ENCODE data around the gene MTCL3.

The MTCL3 gene

GRCh38 chr6:127457456-127458064, 61.6 kb downstream of the MTCL3 start:
- TF ChIP-seq TAF1 (IDR thresholded peaks at IDR 0.05; ENCODE audit: low read depth) = no peak
- TF ChIP-seq RAD21 (IDR thresholded peaks at IDR 0.05; ENCODE audit: low read depth) = no peak
- no peak for TF ChIP-seq ZBTB7A (IDR thresholded peaks at IDR 0.05; ENCODE audit: low read depth)
- TF ChIP-seq NFIC (IDR thresholded peaks at IDR 0.05) = no peak
- no peak for TF ChIP-seq YY1 (IDR thresholded peaks at IDR 0.05; ENCODE audit: low read depth)
- no peak for TF ChIP-seq CEBPB (IDR thresholded peaks at IDR 0.05)
- no peak for TF ChIP-seq CREB1 (IDR thresholded peaks at IDR 0.05; ENCODE audit: low read depth)

DNA sequence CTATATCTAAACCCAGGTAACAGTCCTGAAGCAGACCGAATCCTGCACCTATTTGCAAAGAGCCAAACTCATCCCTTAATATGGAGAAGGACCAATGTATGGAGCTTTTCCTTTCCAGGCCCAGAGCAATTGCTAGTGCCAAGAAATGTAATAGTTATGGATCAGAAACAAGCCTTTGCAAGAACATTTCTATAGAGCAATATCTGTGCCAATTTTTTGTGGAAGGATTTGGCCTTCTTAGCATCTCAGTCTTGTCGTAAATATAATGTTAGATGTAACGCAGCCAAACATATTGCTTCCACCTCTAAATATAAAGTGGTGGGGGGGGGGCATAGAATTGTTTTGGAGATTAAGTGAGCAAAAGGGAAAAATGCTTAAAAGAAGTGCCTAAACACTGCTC, 62.7 kb downstream of the MTCL3 start:
- TF ChIP-seq ZBTB7A (IDR thresholded peaks at IDR 0.05; ENCODE audit: low read depth) (no peak), CREB1 (IDR thresholded peaks at IDR 0.05; ENCODE audit: low read depth) (no peak), TAF1 (IDR thresholded peaks at IDR 0.05; ENCODE audit: low read depth) (no peak), CEBPB (IDR thresholded peaks at IDR 0.05) (no peak), TCF12 (IDR thresholded peaks at IDR 0.05; ENCODE audit: low read depth) (no peak), EP300 (IDR thresholded peaks at IDR 0.05; ENCODE audit: borderline replicate concordance) (no peak), FOXM1 (IDR thresholded peaks at IDR 0.05; ENCODE audit: borderline replicate concordance, low read depth) (no peak), TEAD4 (IDR thresholded peaks at IDR 0.05) (no peak), MAX (IDR thresholded peaks at IDR 0.05) (no peak), USF1 (IDR thresholded peaks at IDR 0.05) (no peak), REST (IDR thresholded peaks at IDR 0.05; ENCODE audit: low read depth) (no peak), YY1 (IDR thresholded peaks at IDR 0.05; ENCODE audit: low read depth) (no peak)

GRCh38 chr6:127453845-127454619, 65.1 kb downstream of the MTCL3 start:
- TF ChIP-seq REST (IDR thresholded peaks at IDR 0.05; ENCODE audit: low read depth) (no peak), CEBPB (IDR thresholded peaks at IDR 0.05) (no peak), FOXM1 (IDR thresholded peaks at IDR 0.05; ENCODE audit: borderline replicate concordance, low read depth) (no peak), ZBTB7A (IDR thresholded peaks at IDR 0.05; ENCODE audit: low read depth) (no peak), NFIC (IDR thresholded peaks at IDR 0.05) (no peak), TAF1 (IDR thresholded peaks at IDR 0.05; ENCODE audit: low read depth) (no peak), RAD21 (IDR thresholded peaks at IDR 0.05; ENCODE audit: low read depth) (no peak), USF1 (IDR thresholded peaks at IDR 0.05) (no peak), CREB1 (IDR thresholded peaks at IDR 0.05; ENCODE audit: low read depth) (no peak), MAX (IDR thresholded peaks at IDR 0.05) (no peak), TCF12 (IDR thresholded peaks at IDR 0.05; ENCODE audit: low read depth) (no peak), EGR1 (IDR thresholded peaks at IDR 0.05) (no peak), YY1 (IDR thresholded peaks at IDR 0.05; ENCODE audit: low read depth) (no peak), TEAD4 (IDR thresholded peaks at IDR 0.05) (no peak), EP300 (IDR thresholded peaks at IDR 0.05; ENCODE audit: borderline replicate concordance) (no peak)

DNA sequence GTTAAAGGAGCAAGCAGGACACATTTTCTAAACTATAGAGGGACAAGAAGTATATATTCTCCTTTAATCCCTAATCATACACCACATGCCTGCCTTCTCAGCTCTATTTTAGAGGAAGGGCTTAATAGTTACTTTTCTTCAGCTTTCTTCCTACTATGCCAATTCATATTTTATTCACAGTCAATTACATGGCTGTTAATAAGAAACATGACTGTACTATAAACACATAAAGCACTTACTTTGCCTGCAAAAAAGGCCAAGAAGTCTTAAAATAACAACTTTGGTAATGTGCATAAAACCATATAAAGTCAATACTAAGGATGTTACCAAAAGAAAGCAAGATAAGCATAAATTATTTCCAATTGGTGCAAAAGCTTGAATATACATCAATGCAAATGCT, 66.3 kb downstream of the MTCL3 start:
- TF ChIP-seq CREB1 (IDR thresholded peaks at IDR 0.05; ENCODE audit: low read depth) (no peak), NFIC (IDR thresholded peaks at IDR 0.05) (no peak), CEBPB (IDR thresholded peaks at IDR 0.05) (no peak), FOXM1 (IDR thresholded peaks at IDR 0.05; ENCODE audit: borderline replicate concordance, low read depth) (no peak), ZBTB7A (IDR thresholded peaks at IDR 0.05; ENCODE audit: low read depth) (no peak), EGR1 (IDR thresholded peaks at IDR 0.05) (no peak), REST (IDR thresholded peaks at IDR 0.05; ENCODE audit: low read depth) (no peak), TEAD4 (IDR thresholded peaks at IDR 0.05) (no peak), YY1 (IDR thresholded peaks at IDR 0.05; ENCODE audit: low read depth) (no peak), MAX (IDR thresholded peaks at IDR 0.05) (no peak), USF1 (IDR thresholded peaks at IDR 0.05) (no peak), EP300 (IDR thresholded peaks at IDR 0.05; ENCODE audit: borderline replicate concordance) (no peak), RAD21 (IDR thresholded peaks at IDR 0.05; ENCODE audit: low read depth) (no peak), TCF12 (IDR thresholded peaks at IDR 0.05; ENCODE audit: low read depth) (no peak), TAF1 (IDR thresholded peaks at IDR 0.05; ENCODE audit: low read depth) (no peak)

All from Ishikawa (cell line).